Spleen (tissue), 11 donors: ENCODE data around the gene WWTR1. TPM values are rescaled to one million over a fixed set of nuclear protein-coding genes. Genes with fewer than 3 reads are reported as not detected.

Source experiments
- DNase-seq: peaks from one replicate; pipeline ENCODE4 v3.0.0-alpha.2; 2020
- H3K27ac ChIP-seq, 8 donors: fragments of 200-600 bp; sonication (generic) in 7 of 8; 1 replicate in 4 of 8; 2 replicates in 4 of 8; pipeline versions ENCODE4 v1.5.0 to v1.8.0; 2016 to 2021; ENCODE audit warnings: inconsistent platforms in 4 of 8, mild to moderate bottlenecking in 4 of 8, moderate library complexity in 1 of 8
- H3K27me3 ChIP-seq, 7 donors: fragments of 200-600 bp; sonication (generic) in 6 of 7; replicated peaks in 1 of 7; 1 replicate in 4 of 7; 2 replicates in 3 of 7; pipeline versions ENCODE4 v1.5.0 to v1.8.0; 2016 to 2021; ENCODE audit warnings: inconsistent platforms in 3 of 7, mild to moderate bottlenecking in 1 of 7
- H3K36me3 ChIP-seq, 6 donors: fragments of 200-600 bp; sonication (generic) in 5 of 6; 1 replicate in 4 of 6; 2 replicates in 2 of 6; pipeline versions ENCODE4 v1.5.0 to v1.8.0; 2016 to 2021; ENCODE audit warnings: inconsistent platforms in 2 of 6
- H3K4me1 ChIP-seq, 6 donors: fragments of 200-600 bp; sonication (generic) in 5 of 6; 1 replicate in 3 of 6; 2 replicates in 3 of 6; pipeline versions ENCODE4 v1.5.0 to v1.8.0; 2016 to 2021; ENCODE audit warnings: inconsistent platforms in 3 of 6
- H3K4me3 ChIP-seq, 8 donors: fragments of 200-600 bp; sonication (generic) in 7 of 8; 1 replicate in 4 of 8; 2 replicates in 4 of 8; pipeline versions ENCODE4 v1.5.0 to v1.8.0; 2016 to 2021; ENCODE audit warnings: inconsistent platforms in 4 of 8, mild to moderate bottlenecking in 4 of 8, moderate library complexity in 2 of 8
- H3K9me3 ChIP-seq, 8 donors: fragments of 200-600 bp; sonication (generic) in 7 of 8; 1 replicate in 4 of 8; 2 replicates in 4 of 8; pipeline versions ENCODE4 v1.5.0 to v1.8.0; 2016 to 2021; ENCODE audit warnings: inconsistent platforms in 4 of 8
- POLR2A ChIP-seq, 3 donors: fragments of 450-650 bp; IDR thresholded peaks; one replicate each; pipeline ENCODE4 v1.5.1; 2017; ENCODE audit warnings: antibody characterized with exemption in 3 of 3, mild to moderate bottlenecking in 1 of 3
- POLR2AphosphoS5 ChIP-seq, 3 donors: sonication (generic); formaldehyde crosslinking; IDR thresholded peaks; one replicate each; pipeline ENCODE4 v1.5.1; 2017; ENCODE audit warnings: antibody characterized with exemption in 3 of 3
- WGBS, 5 donors: extraction: QIAGEN DNeasy Blood & Tissue Kit in 3 of 5; methylation state at CpG; one replicate each; pipeline versions ENCODE4 v1.1.5 to v1.1.7; 2013 to 2018; 5-methylcytosine and 5-hydroxymethylcytosine counted together
- intact Hi-C: fragments of 100-400 bp; cut with DNase I; formaldehyde crosslinking; loops from one replicate; pipeline ENCODE4 v1.15.0; 2023; ENCODE audit warnings: low total_unique reads
- polyA plus RNA-seq, 3 donors: library from polyadenylated mRNA; stranded (reverse); fragments of 200-250 nt; gene quantifications; one replicate each; pipeline ENCODE4 v1.2.1, GENCODE V29; 2013
- total RNA-seq, 7 donors: library from RNA; depleted of rRNA in 3 of 7; stranded (reverse); fragments of >200 nt in 3 of 7; fragmentation: NEBNext Ultra II Directional in 4 of 7; extraction: Animal tissue kit (Norgen Biotek cat#: 25700) in 4 of 7; gene quantifications; one replicate each; pipeline versions ENCODE4 v1.1.0 to v1.2.1, GENCODE V29; 2016 to 2021
- TF ChIP-seq, protein P1 (sequence below), 11 experiments: fragments of 200-600 bp in 7 of 11; fragments of 450-650 bp in 4 of 11; sonication (generic) in 4 of 11; IDR thresholded peaks in 8 of 11; conservative IDR thresholded peaks in 3 of 11; 1 replicate in 7 of 11; 2 replicates in 4 of 11; pipeline versions ENCODE4 v1.4.0 to v1.8.0; 2016 to 2021; ENCODE audit warnings: antibody characterized with exemption in 11 of 11, inconsistent platforms in 4 of 11, mild to moderate bottlenecking in 1 of 11
- donor health status: healthy with polysubstance abuse.
- donor health status: DM: no; HTN: no; CAD: no; lungs with moderate emphysema.
- donor health status: DM: no; HTN: no; CAD: no.
- donor health status: Bipolar disorder and iron deficiency.
- donor health status: healthy.
- donor health status: DM: no; HTN: no; CAD: no.
- donor health status: DM: yes; HTN: yes; CAD: no.

Gene WWTR1
- total and polyA plus RNA-seq, 10 donors: 8.4 to 70.6 (median 57.0) TPM

DNA sequence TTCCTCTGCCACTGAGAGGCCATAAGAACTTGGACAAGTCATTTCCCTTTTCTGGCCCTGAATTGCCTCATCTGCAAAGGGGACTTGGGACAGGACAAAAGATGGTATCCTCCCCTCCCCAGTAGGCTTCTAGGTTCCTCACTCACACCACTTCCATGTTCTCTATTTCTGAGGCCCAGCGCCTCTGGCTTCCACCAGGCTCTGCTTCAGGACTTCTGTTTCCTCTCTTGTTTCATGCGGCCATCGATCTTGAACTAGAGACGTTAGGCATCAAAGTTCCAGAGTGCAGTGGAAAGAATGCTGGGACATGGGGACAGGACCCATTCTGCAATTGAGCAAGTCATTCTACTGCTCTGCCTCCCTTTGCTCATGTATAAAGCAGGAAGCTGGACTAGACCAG lies 181.6 kb downstream of the WWTR1 start:
- H3K4me1 ChIP-seq: peaks cover 0 to 61% (median 19%) of the 10 kb centered on the region in 6 donors
- no peaks in the 10 kb centered on the region for H3K36me3 ChIP-seq
- no peak overlapping the region for H3K4me3 ChIP-seq
- intact Hi-C loops: loop anchor here (10.0 kb wide), 1 partner anchor 81 kb away; no protein-coding TSS in a partner anchor
- no peak for DNase-seq
- no peaks in the 10 kb centered on the region for H3K27me3 ChIP-seq
- H3K9me3 ChIP-seq: no peaks in the 10 kb centered on the region
- 57 to 83% (median 76%) methylated on average over 4 of the region's 4 CpGs for WGBS, 5 donors
- TF ChIP-seq, protein P1, sequence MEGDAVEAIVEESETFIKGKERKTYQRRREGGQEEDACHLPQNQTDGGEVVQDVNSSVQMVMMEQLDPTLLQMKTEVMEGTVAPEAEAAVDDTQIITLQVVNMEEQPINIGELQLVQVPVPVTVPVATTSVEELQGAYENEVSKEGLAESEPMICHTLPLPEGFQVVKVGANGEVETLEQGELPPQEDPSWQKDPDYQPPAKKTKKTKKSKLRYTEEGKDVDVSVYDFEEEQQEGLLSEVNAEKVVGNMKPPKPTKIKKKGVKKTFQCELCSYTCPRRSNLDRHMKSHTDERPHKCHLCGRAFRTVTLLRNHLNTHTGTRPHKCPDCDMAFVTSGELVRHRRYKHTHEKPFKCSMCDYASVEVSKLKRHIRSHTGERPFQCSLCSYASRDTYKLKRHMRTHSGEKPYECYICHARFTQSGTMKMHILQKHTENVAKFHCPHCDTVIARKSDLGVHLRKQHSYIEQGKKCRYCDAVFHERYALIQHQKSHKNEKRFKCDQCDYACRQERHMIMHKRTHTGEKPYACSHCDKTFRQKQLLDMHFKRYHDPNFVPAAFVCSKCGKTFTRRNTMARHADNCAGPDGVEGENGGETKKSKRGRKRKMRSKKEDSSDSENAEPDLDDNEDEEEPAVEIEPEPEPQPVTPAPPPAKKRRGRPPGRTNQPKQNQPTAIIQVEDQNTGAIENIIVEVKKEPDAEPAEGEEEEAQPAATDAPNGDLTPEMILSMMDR (IDR thresholded peaks at IDR 0.05 in 8 of 11, conservative IDR thresholded peaks at IDR 0.05 in 3 of 11): no peak
- TF ChIP-seq POLR2A (IDR thresholded peaks at IDR 0.05) (no peak), POLR2AphosphoS5 (IDR thresholded peaks at IDR 0.05) (no peak)
- H3K27ac ChIP-seq: peak overlapping the region in 2 of 8 donors; percentile 26 to 47

DNA sequence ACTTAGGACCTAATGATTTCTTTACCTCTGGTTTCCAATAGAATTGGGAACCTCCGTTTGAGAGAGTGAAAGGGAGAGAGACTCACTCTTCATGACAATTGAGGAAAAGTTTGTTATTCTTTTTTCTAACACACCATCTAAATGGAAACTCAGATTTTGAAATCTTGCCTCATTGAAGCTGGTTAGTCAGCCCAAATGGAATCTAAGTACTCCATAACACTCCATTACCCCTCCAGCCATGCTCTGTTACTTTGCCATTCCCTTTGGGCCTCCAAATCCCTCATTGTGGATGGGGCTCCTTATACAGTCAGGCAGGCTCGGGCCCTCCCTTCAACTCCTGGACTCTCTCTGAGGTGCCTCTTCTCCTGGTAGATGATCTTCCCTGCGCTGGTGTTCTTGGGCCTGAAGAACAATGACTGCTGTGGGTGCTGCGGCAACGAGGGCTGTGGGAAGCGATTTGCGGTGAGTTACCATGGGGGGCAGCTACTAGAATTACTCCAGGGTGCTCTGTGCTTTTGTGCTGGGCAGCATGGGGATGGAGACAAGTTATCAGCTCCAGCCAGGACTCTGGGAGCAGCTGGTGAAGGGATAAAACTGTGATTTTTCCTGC lies 182.3 kb downstream of the WWTR1 start:
- intact Hi-C loops: loop anchor here (10.0 kb wide), 1 partner anchor 81 kb away; no protein-coding TSS in a partner anchor
- WGBS, 5 donors: 90 to 96% (median 95%) methylated on average over 7 of the region's 7 CpGs
- no peak for DNase-seq

DNA sequence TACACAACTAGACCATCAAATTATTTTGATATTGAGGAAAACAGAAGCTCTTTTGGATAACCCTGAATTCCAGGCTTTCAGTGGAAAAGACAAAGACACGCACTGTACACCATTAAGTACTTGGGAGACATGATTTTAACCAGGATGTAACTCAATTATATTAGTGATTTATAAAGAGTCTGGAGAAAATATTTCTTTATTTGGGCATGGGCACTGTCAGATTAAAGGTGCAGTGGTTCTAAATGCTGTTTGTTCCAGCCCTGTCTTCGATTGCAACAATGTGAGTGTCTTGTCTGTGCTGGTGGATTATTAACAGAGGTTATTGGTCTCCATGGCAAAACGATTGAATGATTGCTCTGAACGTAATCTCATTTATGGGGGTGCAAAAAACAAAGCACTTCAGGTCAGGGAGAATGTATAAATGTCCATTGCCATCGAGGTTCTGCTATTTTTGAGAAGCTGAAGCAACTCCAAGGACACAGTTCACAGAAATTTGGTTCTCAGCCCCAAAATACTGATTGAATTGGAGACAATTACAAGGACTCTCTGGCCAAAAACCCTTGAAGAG lies 183.5 kb downstream of the WWTR1 start, which contains the start of gene TM4SF4:
Gene TM4SF4, plus strand, starts transcription at position 448 of the 568 bp plus-strand sequence. CDS start 181 bp downstream, outside the sequence.
- DNase-seq: no peak
- Histone ChIP-seq H3K9me3 (no peaks in the 10 kb centered on the region), H3K27ac (peak within 1 kb of the TSS in 3 of 8 donors; percentile 18 to 47 (median 26)), H3K4me3 (no peak within 1 kb of the TSS), H3K36me3 (no peaks in the 10 kb centered on the region), H3K27me3 (no peaks in the 10 kb centered on the region), H3K4me1 (peaks cover 0 to 48% (median 8%) of the 10 kb centered on the region in 6 donors)
- WGBS, 5 donors: 56 to 88% (median 78%) methylated on average over 5 of the region's 5 CpGs
- TF ChIP-seq, protein P1 (IDR thresholded peaks at IDR 0.05 in 8 of 11, conservative IDR thresholded peaks at IDR 0.05 in 3 of 11): no peak
- TF ChIP-seq POLR2AphosphoS5 (IDR thresholded peaks at IDR 0.05) (no peak), POLR2A (IDR thresholded peaks at IDR 0.05) (no peak)
- intact Hi-C loops: loop anchor here (10.0 kb wide), 1 partner anchor 80 kb away; no protein-coding TSS in a partner anchor

More for the DNA sequence above, 182.3 kb downstream of the WWTR1 start:
- Histone ChIP-seq H3K4me3 (no peak overlapping the region), H3K27me3 (no peaks in the 10 kb centered on the region), H3K4me1 (peaks cover 0 to 61% (median 16%) of the 10 kb centered on the region in 6 donors), H3K27ac (peak overlapping the region in 1 of 8 donors; percentile 47), H3K9me3 (no peaks in the 10 kb centered on the region), H3K36me3 (no peaks in the 10 kb centered on the region)
- no peak for TF ChIP-seq POLR2AphosphoS5 (IDR thresholded peaks at IDR 0.05)
- TF ChIP-seq POLR2A (IDR thresholded peaks at IDR 0.05): no peak
- TF ChIP-seq, protein P1 (IDR thresholded peaks at IDR 0.05 in 8 of 11, conservative IDR thresholded peaks at IDR 0.05 in 3 of 11): no peak
